HS-5 (cell line): ENCODE results near the gene SSTR5.

Experiments
- DNase-seq: peaks from one replicate; pipeline ENCODE4 v3.0.0-alpha.2; 2012; ENCODE audit warnings: low read depth

The SSTR5 gene

GRCh38 chr16:1040346-1040745, 32.2 kb upstream of the SSTR5 start:
- DNase-seq: no peak

GRCh38 chr16:1042049-1042744, 30.4 kb upstream of the SSTR5 start:
- DNase-seq: no peak

- no peak for DNase-seq
These were observed 29.7 kb upstream of the SSTR5 start for GRCh38 chr16:1042866-1043265.

- DNase-seq: no peak
These were observed 28.6 kb upstream of the SSTR5 start for GRCh38 chr16:1043881-1044451.

DNA sequence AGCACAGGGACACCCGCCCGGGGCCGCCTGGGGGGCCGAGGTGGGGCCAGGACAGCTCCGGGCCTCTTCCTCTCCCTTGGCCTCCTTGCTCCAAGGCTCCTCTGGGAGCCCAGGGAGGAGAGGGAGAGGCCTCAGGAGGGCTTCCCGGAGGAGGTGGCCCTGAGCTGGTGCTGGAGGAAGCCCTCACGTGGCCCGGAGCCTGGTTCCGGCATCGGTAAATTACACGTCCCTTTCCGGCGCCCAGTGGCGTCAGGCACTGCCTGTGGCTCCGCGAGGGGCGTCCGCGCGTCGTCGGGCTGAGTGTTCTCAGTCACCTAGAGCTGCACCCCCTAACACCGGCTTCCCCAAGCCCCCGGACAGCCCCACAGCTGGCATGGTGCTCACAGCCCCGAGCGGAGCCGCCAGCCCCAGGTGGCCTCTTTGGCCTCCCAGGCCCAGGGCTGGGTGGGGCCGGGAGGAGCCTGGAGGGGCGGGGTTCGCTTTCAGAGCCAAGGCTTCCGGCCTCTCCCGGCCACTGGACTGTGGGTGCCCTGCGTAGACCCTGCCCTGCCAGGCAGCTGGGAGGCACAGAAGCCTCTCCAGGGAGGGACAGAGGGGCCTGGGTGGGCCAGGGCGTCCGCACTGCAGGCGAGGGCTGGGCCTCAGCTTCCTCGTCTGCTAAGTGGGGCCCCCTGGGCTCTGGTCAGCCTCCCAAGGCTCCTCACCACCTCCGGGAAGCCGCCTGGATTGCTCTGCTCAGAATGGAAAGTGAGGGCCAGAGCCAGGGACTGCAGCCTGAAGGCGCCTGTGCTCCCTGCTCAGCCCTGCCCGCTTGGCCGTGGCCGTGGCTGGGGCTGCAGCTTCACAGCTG, 27.9 kb upstream of the SSTR5 start:
- DNase-seq: no peak

DNA sequence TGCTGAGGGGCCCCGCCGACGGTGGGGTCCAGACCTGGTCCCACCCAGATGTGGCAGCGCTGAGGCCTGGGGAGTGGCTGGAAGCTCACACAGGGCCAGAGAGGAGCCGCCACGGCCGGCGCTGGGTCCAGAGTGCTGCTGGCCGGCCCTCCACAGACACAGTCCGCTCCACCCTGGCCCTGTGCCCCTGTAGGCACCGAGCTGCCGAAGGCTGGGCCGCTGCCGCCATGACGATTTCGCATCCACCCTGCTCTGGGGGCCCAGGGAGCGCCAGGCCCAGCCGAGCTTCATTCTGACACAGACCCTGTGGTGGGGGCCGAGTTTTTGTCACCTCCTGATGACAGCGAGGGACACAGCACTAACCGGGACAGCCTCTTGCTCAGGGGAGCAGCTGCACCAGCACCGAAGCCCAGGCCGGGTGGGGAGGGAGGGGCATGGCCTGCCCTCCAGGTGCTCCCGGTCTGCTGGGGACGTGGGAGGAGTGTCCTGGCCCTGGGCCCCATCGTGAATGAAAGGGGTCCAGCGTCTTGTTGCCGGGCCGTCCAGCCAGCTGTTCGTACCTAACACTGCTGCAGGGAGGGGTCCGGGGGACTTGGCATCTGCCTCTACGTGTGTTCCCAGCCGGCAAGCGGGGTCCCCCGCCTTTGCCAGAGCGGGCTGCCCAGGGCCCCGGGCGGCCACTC, 27.1 kb upstream of the SSTR5 start:
- DNase-seq: no peak

- no peak for DNase-seq
These were observed 26.3 kb upstream of the SSTR5 start for GRCh38 chr16:1045993-1046911.

- no peak for DNase-seq
These were observed 25.4 kb upstream of the SSTR5 start for GRCh38 chr16:1047123-1047522.

DNA sequence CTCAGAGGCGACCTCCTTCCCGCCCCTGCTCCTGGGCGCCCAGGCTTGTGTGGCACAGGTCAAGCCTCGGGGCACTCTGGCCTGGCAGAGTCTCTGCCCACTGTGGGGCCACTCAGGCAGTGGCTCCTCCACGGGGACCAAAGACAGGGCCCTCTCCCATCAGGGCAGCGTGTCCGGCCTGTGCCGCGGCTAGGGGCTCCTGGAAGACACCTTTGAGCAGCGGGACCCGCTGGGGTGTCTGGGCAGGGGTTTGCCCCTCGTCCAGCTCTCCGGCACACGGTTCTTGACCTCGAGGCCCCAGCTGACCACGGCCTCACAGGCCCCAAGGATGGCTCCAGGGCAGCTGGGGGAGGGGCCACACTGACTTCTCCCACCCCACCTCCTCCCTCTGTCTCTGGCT, 24.7 kb upstream of the SSTR5 start:
- no peak for DNase-seq

DNA sequence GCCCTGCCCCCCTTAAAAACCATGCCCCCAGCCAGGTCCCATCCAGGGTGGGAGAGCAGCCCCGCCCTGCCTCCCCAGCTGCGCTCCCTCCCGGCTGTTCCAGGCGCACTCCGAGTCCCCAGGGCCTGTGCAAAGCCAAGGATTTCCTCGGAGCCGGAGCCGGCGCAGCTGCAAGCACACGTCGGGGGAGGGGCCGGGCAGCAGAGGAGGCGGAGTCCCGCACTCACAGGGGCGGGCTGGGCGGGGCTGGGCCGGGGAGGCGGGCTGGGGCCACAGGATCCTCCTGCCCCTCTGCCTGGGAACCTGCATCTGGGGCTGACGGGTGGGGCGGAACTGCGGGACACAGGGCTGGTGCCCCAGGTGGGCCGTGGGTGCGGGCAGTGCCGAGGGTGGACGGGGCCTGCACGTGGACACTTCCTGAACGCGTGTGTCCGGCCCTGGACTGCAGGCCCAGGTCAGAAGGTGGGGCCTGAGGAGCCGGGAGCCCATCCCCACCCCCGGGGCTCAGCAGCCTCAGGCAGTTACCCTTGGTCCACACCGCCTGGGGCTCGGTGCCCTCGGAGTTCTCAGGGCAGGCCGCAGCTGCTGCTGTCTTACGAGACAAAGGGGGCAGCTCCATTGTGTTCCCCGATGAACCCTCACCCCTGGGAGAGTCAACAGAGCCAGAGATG, 24.0 kb upstream of the SSTR5 start:
- DNase-seq: no peak

DNA sequence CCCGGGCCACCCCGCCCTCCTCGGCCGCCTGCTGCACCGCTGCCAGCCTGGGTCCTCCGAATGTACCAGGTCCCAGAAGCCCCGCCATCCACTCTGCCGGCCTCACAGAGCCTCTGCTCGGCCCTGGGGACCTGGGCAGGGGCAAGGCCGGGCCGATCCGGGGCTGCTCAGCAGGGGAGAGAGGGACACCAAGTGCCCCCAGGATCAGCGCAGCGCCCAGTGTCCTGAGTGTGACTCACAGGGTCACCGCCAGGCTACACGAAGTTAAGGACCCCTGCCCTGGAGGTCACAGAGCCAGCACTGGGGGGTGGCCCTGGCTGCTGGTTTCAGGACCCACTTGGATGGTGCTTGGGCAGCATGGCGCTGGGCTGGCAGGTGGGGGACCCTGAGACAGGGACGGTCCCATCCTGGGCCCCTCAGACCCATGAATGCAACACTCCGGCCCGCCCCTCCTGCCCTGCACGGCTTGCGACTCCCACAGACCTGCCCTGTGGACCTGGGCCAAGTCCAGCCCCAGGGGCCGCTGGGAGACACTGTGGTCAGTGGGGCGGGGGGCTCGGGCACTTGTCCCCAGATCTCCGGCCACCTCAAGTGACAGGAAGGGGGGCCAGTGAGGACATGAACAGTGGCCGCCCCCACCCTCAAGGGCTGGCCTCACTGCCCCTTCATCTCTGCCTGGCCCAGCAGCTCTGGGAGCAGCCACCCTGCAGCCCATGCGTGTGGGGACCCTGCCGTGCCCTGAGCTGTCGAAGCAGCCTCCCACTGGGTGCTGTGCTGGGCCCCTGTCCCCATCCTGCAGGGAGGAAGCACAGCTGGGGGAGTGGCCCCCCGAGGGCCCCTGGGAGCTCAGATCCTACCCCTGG, 23.2 kb upstream of the SSTR5 start:
- DNase-seq: no peak

GRCh38 chr16:1049976-1050247, 22.6 kb upstream of the SSTR5 start:
- DNase-seq: no peak

DNA sequence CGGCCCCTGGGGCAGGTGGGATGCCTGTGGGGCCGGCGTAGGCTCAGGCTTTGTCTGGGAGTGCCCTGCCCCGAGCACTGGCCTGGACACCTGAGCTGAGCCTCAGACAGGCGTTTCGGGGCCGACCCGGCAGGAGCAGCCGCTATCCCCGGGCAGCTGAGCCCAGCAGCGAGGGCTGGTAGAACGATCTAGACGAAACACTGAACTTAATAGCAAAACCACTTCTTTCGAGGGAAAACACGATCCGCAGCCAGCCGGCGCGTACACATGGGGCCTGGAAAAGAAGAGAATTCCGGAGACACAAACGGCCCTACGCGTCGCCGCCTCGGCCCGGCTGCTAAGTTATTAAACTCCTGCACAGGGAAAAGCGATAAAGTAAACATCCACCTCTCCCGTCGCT, 22.0 kb upstream of the SSTR5 start:
- DNase-seq: no peak

DNA sequence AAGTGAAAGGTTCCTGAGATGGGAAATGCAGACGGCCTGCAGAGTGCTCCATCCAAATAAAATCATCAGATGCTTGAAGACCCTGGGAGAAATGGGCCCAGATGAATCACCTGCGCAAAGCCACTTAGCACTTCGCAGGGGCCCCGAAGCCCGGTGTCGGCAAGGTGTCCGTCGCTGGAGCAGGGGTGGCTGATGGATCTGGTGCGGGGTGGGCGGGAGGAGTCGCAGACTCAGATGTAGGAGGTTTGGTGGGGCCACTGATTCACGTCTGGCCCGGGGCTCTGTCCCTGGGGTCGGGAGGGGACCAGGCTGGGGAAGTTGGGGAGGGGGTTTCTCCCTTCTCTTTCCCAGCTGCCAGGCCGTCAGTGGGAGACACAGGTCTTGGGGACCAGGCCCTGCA, 21.6 kb upstream of the SSTR5 start:
- DNase-seq: no peak

DNA sequence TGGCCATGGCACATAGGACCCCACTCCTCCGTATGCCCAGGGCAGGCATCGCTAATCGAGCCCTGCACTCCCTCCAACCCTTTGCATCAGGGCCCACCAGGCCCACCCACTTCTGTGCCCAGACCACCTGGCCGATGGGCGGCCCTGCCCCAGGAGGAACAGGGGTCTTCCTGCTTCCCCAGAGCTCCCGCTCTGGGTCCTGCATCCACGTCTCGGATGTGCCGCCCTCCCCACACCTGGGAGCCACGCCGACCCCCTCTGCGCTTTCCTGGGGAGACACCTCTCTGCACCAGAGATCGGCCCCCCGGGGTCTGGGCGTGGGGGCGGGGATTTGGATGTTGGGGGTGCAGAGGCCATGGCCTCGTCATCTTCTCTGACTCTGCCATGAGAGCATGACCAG, 21.1 kb upstream of the SSTR5 start:
- no peak for DNase-seq

- no peak for DNase-seq
These were observed 19.8 kb upstream of the SSTR5 start for GRCh38 chr16:1052721-1053120.

- no peak for DNase-seq
These were observed 19.4 kb upstream of the SSTR5 start for GRCh38 chr16:1053121-1053521.

- DNase-seq: no peak
These were observed 18.7 kb upstream of the SSTR5 start for GRCh38 chr16:1053700-1054368.

- no peak for DNase-seq
These were observed 17.6 kb upstream of the SSTR5 start for GRCh38 chr16:1054660-1055556.
